ENCODE results near the gene MRTO4. TPM values are rescaled to one million over a fixed set of nuclear protein-coding genes. Genes with fewer than 3 reads are reported as not detected.

Gene MRTO4
- total and polyA plus RNA-seq, 2 of the 13 experiments (the other 11 are each of a cell fraction or from before 2014, with no cell fraction given) = 28.1 to 59.2 TPM

GRCh38 chr1:19209439-19209989, 42.1 kb upstream of the MRTO4 start (continued):
- TF ChIP-seq, protein P1, sequence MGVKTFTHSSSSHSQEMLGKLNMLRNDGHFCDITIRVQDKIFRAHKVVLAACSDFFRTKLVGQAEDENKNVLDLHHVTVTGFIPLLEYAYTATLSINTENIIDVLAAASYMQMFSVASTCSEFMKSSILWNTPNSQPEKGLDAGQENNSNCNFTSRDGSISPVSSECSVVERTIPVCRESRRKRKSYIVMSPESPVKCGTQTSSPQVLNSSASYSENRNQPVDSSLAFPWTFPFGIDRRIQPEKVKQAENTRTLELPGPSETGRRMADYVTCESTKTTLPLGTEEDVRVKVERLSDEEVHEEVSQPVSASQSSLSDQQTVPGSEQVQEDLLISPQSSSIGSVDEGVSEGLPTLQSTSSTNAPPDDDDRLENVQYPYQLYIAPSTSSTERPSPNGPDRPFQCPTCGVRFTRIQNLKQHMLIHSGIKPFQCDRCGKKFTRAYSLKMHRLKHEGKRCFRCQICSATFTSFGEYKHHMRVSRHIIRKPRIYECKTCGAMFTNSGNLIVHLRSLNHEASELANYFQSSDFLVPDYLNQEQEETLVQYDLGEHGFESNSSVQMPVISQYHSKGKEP (CRISPR knock-in tag; IDR thresholded peaks at IDR 0.05) = no peak
- no peak for TF ChIP-seq ADNP (CRISPR knock-in tag; IDR thresholded peaks at IDR 0.05)
- no peak for TF ChIP-seq HOXA5 (CRISPR knock-in tag; IDR thresholded peaks at IDR 0.05)
- no peak for TF ChIP-seq BRF2 (CRISPR knock-in tag; IDR thresholded peaks at IDR 0.05)
- no peak for TF ChIP-seq CAMTA2 (CRISPR knock-in tag; IDR thresholded peaks at IDR 0.05; ENCODE audit: borderline replicate concordance)

DNA sequence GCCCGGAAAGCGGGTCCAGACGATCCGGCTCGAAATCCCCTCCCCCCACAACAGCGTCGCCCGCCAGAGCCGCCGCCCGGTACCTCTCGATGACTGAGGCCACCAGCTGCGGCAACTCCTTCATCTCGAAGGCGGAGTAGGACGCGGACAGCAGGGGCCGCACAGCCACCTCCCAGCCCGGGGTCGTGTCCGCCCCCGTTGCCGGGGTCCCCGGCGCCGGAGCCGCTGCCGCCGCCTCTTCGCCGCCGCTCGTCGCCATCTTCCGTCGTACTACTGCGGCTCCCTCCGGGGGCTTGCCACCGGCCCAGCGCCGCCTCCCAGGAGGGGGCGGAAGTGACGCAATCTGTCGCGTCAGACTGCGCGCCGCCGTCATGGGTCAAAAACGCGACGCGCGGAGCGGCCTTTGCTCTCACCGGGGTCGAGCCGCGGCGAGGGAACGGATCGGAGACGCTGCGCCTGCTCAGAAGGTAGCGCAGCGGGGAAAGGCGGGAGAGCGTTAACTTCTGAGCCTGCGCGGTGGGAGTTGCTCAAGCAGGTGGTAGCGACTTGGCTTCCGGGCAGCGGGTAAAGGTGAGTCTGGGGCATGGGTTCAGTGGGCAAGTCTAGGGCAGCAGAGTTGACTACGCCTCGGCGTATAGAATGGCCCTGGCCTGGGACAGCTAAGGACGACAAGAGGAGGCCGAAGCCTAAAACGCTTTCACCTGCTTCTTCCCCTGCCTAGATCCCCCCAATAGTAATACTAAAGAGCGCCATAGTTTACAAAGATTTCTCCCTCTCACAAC, 41.4 kb upstream of the MRTO4 start, which contains the start of gene UBR4:
UBR4 (minus strand) TSS at position 277 of the 782 bp plus-strand sequence; CDS start at position 259, 18 bp downstream.
- Histone ChIP-seq H3K4me3 (replicated peaks in 1 of 3; ENCODE audit: insufficient read depth in 1 of 3, low read depth in 2 of 3, low read length in 3 of 3) (peak within 1 kb of the TSS; percentile 84 to 87 (median 84)), H2AFZ (ENCODE audit: low read length) (peak within 1 kb of the TSS; percentile 39), H3K4me1 (ENCODE audit: insufficient read depth, low read length) (peaks cover 73% of the 10 kb centered on the region), H3K79me2 (ENCODE audit: insufficient read depth, low read length) (peaks cover 80% of the 10 kb centered on the region), H3K36me3 (replicated peaks in 1 of 2; ENCODE audit: control insufficient read depth in 1 of 2, insufficient read depth in 2 of 2, low read length in 2 of 2) (peaks cover 1 to 13% of the 10 kb centered on the region in 2 experiments; a peak in 3 of 5 replicates), H3K9ac (ENCODE audit: insufficient read depth, low read depth, low read length) (peak within 1 kb of the TSS; percentile 93), H3K4me2 (ENCODE audit: low read depth, low read length) (peak within 1 kb of the TSS; percentile 93), H3K9me3 (ENCODE audit: low read length) (no peaks in the 10 kb centered on the region), H3K27ac (ENCODE audit: extremely low read length, insufficient read depth, low read length) (peak within 1 kb of the TSS; percentile 92), H4K20me1 (ENCODE audit: insufficient read depth, low read length) (peaks cover 31% of the 10 kb centered on the region), H3K27me3 (ENCODE audit: control insufficient read depth in 1 of 2, insufficient read depth in 2 of 2, low read length in 2 of 2) (peaks cover 0 to 4% of the 10 kb centered on the region in 2 experiments; a peak in 1 of 5 replicates)
- ChIA-PET CTCF (ENCODE audit: low intra/inter-chr PET ratio, low total read pairs) (no interaction called here), POLR2A (interaction anchor here (0.9 to 1.5 kb wide), 5 partner anchors 8 to 41 kb away, joined by 3 to 11 read pairs (median 6); partner anchors contain the start of gene EMC1)
- FAIRE-seq (peak; percentile 94), ATAC-seq (peak; percentile 95), DNase-seq (ENCODE audit: low spot score) (peak; percentile 94)
- BruUV-seq (replicated peaks) = no TSS peak
- intact Hi-C loops (cut with micrococcal nuclease; ENCODE audit: unreplicated experiment) = no loop called here
- WGBS (ENCODE audit: low lambda C conversion rate) = 0% methylated on average over 11 of the region's 80 CpGs
- in situ Hi-C loops (cut with HindIII; ENCODE audit: extremely low pct_ligation_motif_present, low pct_unique_long_range_greater_than_20kb) = no loop called here
- TF ChIP-seq ZNF317 (CRISPR knock-in tag; IDR thresholded peaks at IDR 0.05) = peak; percentile 62
- TF ChIP-seq, protein P2, sequence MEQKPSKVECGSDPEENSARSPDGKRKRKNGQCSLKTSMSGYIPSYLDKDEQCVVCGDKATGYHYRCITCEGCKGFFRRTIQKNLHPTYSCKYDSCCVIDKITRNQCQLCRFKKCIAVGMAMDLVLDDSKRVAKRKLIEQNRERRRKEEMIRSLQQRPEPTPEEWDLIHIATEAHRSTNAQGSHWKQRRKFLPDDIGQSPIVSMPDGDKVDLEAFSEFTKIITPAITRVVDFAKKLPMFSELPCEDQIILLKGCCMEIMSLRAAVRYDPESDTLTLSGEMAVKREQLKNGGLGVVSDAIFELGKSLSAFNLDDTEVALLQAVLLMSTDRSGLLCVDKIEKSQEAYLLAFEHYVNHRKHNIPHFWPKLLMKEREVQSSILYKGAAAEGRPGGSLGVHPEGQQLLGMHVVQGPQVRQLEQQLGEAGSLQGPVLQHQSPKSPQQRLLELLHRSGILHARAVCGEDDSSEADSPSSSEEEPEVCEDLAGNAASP (CRISPR knock-in tag; IDR thresholded peaks at IDR 0.05; ENCODE audit: borderline replicate concordance) = peak; percentile 73; the same call in 1 of the 2 replicates
- no peak for TF ChIP-seq PLSCR1 (CRISPR knock-in tag; IDR thresholded peaks at IDR 0.05; ENCODE audit: borderline replicate concordance)
- TF ChIP-seq ATF1 (CRISPR knock-in tag; IDR thresholded peaks at IDR 0.05) = peak; percentile 98
- TF ChIP-seq ZNF225 (CRISPR knock-in tag; IDR thresholded peaks at IDR 0.05) = no peak
- no peak for TF ChIP-seq GPN1 (CRISPR knock-in tag; IDR thresholded peaks at IDR 0.05; ENCODE audit: borderline replicate concordance)
- TF ChIP-seq, protein P3, sequence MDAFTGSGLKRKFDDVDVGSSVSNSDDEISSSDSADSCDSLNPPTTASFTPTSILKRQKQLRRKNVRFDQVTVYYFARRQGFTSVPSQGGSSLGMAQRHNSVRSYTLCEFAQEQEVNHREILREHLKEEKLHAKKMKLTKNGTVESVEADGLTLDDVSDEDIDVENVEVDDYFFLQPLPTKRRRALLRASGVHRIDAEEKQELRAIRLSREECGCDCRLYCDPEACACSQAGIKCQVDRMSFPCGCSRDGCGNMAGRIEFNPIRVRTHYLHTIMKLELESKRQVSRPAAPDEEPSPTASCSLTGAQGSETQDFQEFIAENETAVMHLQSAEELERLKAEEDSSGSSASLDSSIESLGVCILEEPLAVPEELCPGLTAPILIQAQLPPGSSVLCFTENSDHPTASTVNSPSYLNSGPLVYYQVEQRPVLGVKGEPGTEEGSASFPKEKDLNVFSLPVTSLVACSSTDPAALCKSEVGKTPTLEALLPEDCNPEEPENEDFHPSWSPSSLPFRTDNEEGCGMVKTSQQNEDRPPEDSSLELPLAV (CRISPR knock-in tag; conservative IDR thresholded peaks at IDR 0.05; ENCODE audit: low read depth) = no peak
- TF ChIP-seq ZNF589 (CRISPR knock-in tag; conservative IDR thresholded peaks at IDR 0.05) = peak; percentile 93; the same call in 1 of the 2 replicates
- TF ChIP-seq ZNF335 (CRISPR knock-in tag; IDR thresholded peaks at IDR 0.05) = peak; percentile 95
- peak in 1 of 2 experiments; percentile 95; a peak in 2 of 4 replicates for TF ChIP-seq KLF16 (CRISPR knock-in tag; IDR thresholded peaks at IDR 0.05)
